ENCODE results near the gene CCDC12.

CCDC12 gene

DNA sequence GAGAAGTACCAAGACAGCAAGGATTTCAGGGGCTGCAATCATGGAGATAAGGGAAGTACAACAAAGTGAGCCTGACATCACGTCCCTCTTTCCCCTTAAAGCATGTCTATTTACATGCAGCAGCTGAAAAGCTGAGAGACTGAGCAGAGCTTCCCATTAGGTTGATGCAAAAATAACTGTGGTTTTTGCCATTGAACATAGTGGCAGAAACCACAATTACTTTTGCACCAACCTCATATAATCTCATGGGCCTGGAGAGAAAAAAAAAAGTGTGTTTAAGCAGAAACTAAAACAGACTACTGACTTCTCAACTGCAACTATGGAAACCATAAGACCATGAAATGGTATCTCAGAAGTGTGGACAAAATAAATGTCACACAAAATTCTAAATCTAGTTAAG lies 48.3 kb downstream of the CCDC12 start (continued):
- TF ChIP-seq ZFP3 (CRISPR knock-in tag; IDR thresholded peaks at IDR 0.05): no peak
- TF ChIP-seq GLIS3 (CRISPR knock-in tag; IDR thresholded peaks at IDR 0.05): no peak
- no peak for TF ChIP-seq ZFP30 (CRISPR knock-in tag; IDR thresholded peaks at IDR 0.05)
- TF ChIP-seq RARB (CRISPR knock-in tag; IDR thresholded peaks at IDR 0.05): no peak
- no peak for TF ChIP-seq ZNF8 (CRISPR knock-in tag; IDR thresholded peaks at IDR 0.05)
- TF ChIP-seq OSR1 (CRISPR knock-in tag; IDR thresholded peaks at IDR 0.05): no peak
- no peak for TF ChIP-seq SNAI2 (CRISPR knock-in tag; IDR thresholded peaks at IDR 0.05)

DNA sequence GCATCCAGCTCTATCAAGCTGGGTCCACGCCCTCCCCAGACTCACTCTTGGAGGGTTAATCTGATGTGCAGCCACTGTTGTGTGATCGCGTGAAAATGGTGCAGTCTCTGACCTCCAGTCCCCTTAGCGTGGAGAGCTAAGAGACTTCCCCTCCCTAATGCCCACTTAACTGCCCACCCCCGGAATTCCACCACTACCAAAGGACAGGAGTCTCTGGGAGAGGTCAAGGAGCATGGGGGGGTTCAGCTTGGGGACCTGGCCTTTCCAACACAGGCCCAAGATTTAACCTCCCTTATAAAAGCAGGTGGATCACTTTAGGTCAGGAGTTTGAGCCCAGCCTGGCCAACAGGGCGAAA lies 48.8 kb downstream of the CCDC12 start:
- TF ChIP-seq ZC3H10 (CRISPR knock-in tag; IDR thresholded peaks at IDR 0.05) (no peak), TCF4 (CRISPR knock-in tag; IDR thresholded peaks at IDR 0.05; ENCODE audit: borderline replicate concordance) (no peak)
- no peak for ATAC-seq

DNA sequence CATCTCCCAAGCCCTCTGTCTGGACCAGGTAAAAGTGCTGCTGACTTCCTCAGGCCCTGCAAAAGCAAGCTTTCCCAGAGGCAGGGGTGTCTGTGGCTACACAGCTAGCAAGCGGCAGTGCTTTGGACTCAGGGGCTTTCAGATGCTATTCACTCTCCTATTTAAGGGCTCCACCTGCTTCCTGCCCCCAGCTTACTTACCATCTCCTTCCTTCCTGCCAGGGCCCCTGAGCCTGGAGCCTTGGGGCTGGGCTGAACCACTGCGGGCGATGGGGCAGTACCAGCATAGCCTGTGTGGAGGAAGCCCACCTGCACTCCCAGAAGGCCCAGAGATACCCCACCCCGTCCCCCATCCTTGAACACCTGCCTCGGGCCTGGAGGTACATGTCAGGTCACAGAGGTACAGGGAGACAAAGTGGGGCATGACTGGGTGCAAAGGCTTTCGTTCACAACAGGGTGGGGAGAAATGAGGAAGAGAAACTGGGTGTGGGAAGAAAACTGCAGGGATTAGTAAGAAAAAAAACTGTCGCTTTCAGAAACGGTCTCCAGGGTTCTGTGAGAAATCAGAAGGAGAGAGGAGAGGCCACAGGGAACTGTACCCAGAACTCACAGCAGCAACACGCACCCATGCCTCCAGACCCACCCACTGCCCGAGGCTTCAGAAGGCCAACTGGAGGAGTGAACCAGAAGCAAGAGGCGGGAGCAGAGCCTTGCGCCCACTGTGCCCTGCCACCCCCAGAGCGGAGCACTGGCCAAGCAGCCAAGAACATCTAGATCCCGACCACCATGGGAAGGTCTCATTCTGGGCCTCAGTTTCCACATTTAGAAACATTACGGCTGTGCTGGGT lies 49.5 kb downstream of the CCDC12 start:
- ATAC-seq: no peak
- TF ChIP-seq POU6F1 (CRISPR knock-in tag; IDR thresholded peaks at IDR 0.05; ENCODE audit: borderline replicate concordance, low read depth) (no peak), ISL1 (CRISPR knock-in tag; IDR thresholded peaks at IDR 0.05) (no peak), PPARA (CRISPR knock-in tag; IDR thresholded peaks at IDR 0.05; ENCODE audit: borderline replicate concordance) (no peak), ZNF70 (CRISPR knock-in tag; IDR thresholded peaks at IDR 0.05) (no peak), SNAI2 (CRISPR knock-in tag; IDR thresholded peaks at IDR 0.05) (no peak), ZNF8 (CRISPR knock-in tag; IDR thresholded peaks at IDR 0.05) (no peak), OSR1 (CRISPR knock-in tag; IDR thresholded peaks at IDR 0.05) (no peak), CSDC2 (CRISPR knock-in tag; IDR thresholded peaks at IDR 0.05) (no peak), BACH2 (CRISPR knock-in tag; IDR thresholded peaks at IDR 0.05; ENCODE audit: borderline replicate concordance) (no peak), ZC3H10 (CRISPR knock-in tag; IDR thresholded peaks at IDR 0.05) (no peak), ZNF565 (CRISPR knock-in tag; conservative IDR thresholded peaks at IDR 0.05; ENCODE audit: low read depth) (no peak), ZFP3 (CRISPR knock-in tag; IDR thresholded peaks at IDR 0.05) (no peak), RARB (CRISPR knock-in tag; IDR thresholded peaks at IDR 0.05) (no peak)
- TF ChIP-seq, protein P1, sequence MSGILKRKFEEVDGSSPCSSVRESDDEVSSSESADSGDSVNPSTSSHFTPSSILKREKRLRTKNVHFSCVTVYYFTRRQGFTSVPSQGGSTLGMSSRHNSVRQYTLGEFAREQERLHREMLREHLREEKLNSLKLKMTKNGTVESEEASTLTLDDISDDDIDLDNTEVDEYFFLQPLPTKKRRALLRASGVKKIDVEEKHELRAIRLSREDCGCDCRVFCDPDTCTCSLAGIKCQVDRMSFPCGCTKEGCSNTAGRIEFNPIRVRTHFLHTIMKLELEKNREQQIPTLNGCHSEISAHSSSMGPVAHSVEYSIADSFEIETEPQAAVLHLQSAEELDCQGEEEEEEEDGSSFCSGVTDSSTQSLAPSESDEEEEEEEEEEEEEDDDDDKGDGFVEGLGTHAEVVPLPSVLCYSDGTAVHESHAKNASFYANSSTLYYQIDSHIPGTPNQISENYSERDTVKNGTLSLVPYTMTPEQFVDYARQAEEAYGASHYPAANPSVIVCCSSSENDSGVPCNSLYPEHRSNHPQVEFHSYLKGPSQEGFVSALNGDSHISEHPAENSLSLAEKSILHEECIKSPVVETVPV (CRISPR knock-in tag; IDR thresholded peaks at IDR 0.05): no peak
- TF ChIP-seq, protein P2, sequence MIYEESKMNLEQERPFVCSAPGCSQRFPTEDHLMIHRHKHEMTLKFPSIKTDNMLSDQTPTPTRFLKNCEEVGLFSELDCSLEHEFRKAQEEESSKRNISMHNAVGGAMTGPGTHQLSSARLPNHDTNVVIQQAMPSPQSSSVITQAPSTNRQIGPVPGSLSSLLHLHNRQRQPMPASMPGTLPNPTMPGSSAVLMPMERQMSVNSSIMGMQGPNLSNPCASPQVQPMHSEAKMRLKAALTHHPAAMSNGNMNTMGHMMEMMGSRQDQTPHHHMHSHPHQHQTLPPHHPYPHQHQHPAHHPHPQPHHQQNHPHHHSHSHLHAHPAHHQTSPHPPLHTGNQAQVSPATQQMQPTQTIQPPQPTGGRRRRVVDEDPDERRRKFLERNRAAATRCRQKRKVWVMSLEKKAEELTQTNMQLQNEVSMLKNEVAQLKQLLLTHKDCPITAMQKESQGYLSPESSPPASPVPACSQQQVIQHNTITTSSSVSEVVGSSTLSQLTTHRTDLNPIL (CRISPR knock-in tag; IDR thresholded peaks at IDR 0.05; ENCODE audit: low read depth): no peak

- no peak for TF ChIP-seq GLIS3 (CRISPR knock-in tag; IDR thresholded peaks at IDR 0.05)
- ATAC-seq: no peak
These were observed 50.1 kb downstream of the CCDC12 start for GRCh38 chr3:46926447-46926846.

DNA sequence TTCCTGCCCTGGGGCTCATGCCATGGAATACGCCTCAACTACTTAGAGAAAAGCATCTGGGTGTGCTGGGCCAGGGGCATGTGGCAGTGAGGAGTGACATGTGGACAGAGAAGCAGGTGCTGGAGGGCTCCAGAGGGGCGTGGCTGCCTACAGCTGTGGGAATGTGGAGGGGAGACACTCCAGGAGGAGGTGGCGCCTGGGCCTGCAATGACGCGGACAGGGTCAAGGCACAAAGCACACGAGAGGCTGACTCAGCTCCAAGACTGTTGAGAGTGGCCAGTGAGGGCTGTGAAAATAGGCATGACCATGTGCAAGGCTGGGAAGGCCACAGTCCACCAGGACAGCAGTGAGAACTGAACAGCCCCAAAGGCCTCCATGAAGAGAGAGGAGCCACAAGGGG lies 50.5 kb downstream of the CCDC12 start:
- no peak for TF ChIP-seq ESRRG (CRISPR knock-in tag; IDR thresholded peaks at IDR 0.05)
- TF ChIP-seq ZNF70 (CRISPR knock-in tag; IDR thresholded peaks at IDR 0.05): no peak
- no peak for TF ChIP-seq TCF4 (CRISPR knock-in tag; IDR thresholded peaks at IDR 0.05; ENCODE audit: borderline replicate concordance)
- TF ChIP-seq POU6F1 (CRISPR knock-in tag; IDR thresholded peaks at IDR 0.05; ENCODE audit: borderline replicate concordance, low read depth): no peak
- TF ChIP-seq ZFP30 (CRISPR knock-in tag; IDR thresholded peaks at IDR 0.05): no peak
- TF ChIP-seq OSR1 (CRISPR knock-in tag; IDR thresholded peaks at IDR 0.05): no peak
- TF ChIP-seq ZNF8 (CRISPR knock-in tag; IDR thresholded peaks at IDR 0.05): no peak
- no peak for TF ChIP-seq TOX (CRISPR knock-in tag; IDR thresholded peaks at IDR 0.05; ENCODE audit: borderline replicate concordance)
- TF ChIP-seq, protein P1 (CRISPR knock-in tag; IDR thresholded peaks at IDR 0.05): no peak
- TF ChIP-seq, protein P3, sequence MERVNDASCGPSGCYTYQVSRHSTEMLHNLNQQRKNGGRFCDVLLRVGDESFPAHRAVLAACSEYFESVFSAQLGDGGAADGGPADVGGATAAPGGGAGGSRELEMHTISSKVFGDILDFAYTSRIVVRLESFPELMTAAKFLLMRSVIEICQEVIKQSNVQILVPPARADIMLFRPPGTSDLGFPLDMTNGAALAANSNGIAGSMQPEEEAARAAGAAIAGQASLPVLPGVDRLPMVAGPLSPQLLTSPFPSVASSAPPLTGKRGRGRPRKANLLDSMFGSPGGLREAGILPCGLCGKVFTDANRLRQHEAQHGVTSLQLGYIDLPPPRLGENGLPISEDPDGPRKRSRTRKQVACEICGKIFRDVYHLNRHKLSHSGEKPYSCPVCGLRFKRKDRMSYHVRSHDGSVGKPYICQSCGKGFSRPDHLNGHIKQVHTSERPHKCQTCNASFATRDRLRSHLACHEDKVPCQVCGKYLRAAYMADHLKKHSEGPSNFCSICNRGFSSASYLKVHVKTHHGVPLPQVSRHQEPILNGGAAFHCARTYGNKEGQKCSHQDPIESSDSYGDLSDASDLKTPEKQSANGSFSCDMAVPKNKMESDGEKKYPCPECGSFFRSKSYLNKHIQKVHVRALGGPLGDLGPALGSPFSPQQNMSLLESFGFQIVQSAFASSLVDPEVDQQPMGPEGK (CRISPR knock-in tag; IDR thresholded peaks at IDR 0.05; ENCODE audit: borderline replicate concordance): no peak
- no peak for TF ChIP-seq BACH2 (CRISPR knock-in tag; IDR thresholded peaks at IDR 0.05; ENCODE audit: borderline replicate concordance)
- TF ChIP-seq CSDC2 (CRISPR knock-in tag; IDR thresholded peaks at IDR 0.05): no peak
- no peak for TF ChIP-seq ZNF565 (CRISPR knock-in tag; conservative IDR thresholded peaks at IDR 0.05; ENCODE audit: low read depth)
- TF ChIP-seq ZC3H10 (CRISPR knock-in tag; IDR thresholded peaks at IDR 0.05): no peak

More for the DNA sequence above, 50.5 kb downstream of the CCDC12 start:
- ATAC-seq: no peak

All from SK-N-SH treated with all-trans-retinoic acid at 6 μM for 48 hours (cell line).